Neuron (in vitro differentiated cells): ENCODE data around the gene ISOC2.

Experiments used
- H2AFZ ChIP-seq: one replicate; pipeline ENCODE4 v1.6.1; 2013; ENCODE audit warnings: low read depth, mild to moderate bottlenecking, inconsistent platforms, low read length, moderate library complexity
- H3K27me3 ChIP-seq: one replicate; pipeline ENCODE4 v1.6.1; 2013; ENCODE audit warnings: low read length; ENCODE audit not compliant: insufficient read depth
- H3K36me3 ChIP-seq: one replicate; pipeline ENCODE4 v1.6.1; 2013; ENCODE audit warnings: low read length; ENCODE audit not compliant: insufficient read depth
- H3K4me1 ChIP-seq: one replicate; pipeline ENCODE4 v1.6.1; 2013; ENCODE audit warnings: low read length; ENCODE audit not compliant: insufficient read depth
- H3K4me3 ChIP-seq: 2 replicates; pipeline ENCODE4 v1.5.1; 2013; ENCODE audit warnings: mild to moderate bottlenecking, low read length, moderate library complexity
- H3K9me3 ChIP-seq: one replicate; pipeline ENCODE4 v1.6.1; 2013; ENCODE audit warnings: low read length

ISOC2 gene

GRCh38 chr19:55494172-55494761, 32.8 kb upstream of the ISOC2 start:
- Histone ChIP-seq H2AFZ (no peak overlapping the region), H3K4me1 (peaks cover 12% of the 10 kb centered on the region), H3K27me3 (no peaks in the 10 kb centered on the region), H3K36me3 (no peaks in the 10 kb centered on the region), H3K9me3 (no peaks in the 10 kb centered on the region), H3K4me3 (no peak overlapping the region)

- Histone ChIP-seq H3K9me3 (no peaks in the 10 kb centered on the region), H3K4me1 (peaks cover 18% of the 10 kb centered on the region), H3K27me3 (no peaks in the 10 kb centered on the region), H2AFZ (no peak overlapping the region), H3K36me3 (no peaks in the 10 kb centered on the region), H3K4me3 (no peak overlapping the region)
Observed at GRCh38 chr19:55493645-55494171, 32.3 kb upstream of the ISOC2 start.

GRCh38 chr19:55493052-55493644, 31.7 kb upstream of the ISOC2 start:
- peaks cover 22% of the 10 kb centered on the region for H3K4me1 ChIP-seq
- no peaks in the 10 kb centered on the region for H3K36me3 ChIP-seq
- no peaks in the 10 kb centered on the region for H3K9me3 ChIP-seq
- no peaks in the 10 kb centered on the region for H3K27me3 ChIP-seq
- no peak overlapping the region for H3K4me3 ChIP-seq
- no peak overlapping the region for H2AFZ ChIP-seq

- H3K9me3 ChIP-seq = no peaks in the 10 kb centered on the region
- no peak overlapping the region for H3K4me3 ChIP-seq
- H3K27me3 ChIP-seq = no peaks in the 10 kb centered on the region
- peaks cover 29% of the 10 kb centered on the region for H3K4me1 ChIP-seq
- H3K36me3 ChIP-seq = no peaks in the 10 kb centered on the region
- H2AFZ ChIP-seq = no peak overlapping the region
Observed at GRCh38 chr19:55492362-55492944, 31.0 kb upstream of the ISOC2 start.

- Histone ChIP-seq H3K9me3 (no peaks in the 10 kb centered on the region), H3K27me3 (no peaks in the 10 kb centered on the region), H3K4me1 (peaks cover 36% of the 10 kb centered on the region), H3K36me3 (no peaks in the 10 kb centered on the region), H2AFZ (no peak overlapping the region), H3K4me3 (no peak overlapping the region)
Observed at GRCh38 chr19:55491546-55492360, 30.3 kb upstream of the ISOC2 start.

GRCh38 chr19:55490478-55491432, 29.3 kb upstream of the ISOC2 start:
- Histone ChIP-seq H3K4me1 (peaks cover 46% of the 10 kb centered on the region), H3K27me3 (no peaks in the 10 kb centered on the region), H2AFZ (no peak overlapping the region), H3K9me3 (no peaks in the 10 kb centered on the region), H3K4me3 (no peak overlapping the region), H3K36me3 (no peaks in the 10 kb centered on the region)

- no peaks in the 10 kb centered on the region for H3K27me3 ChIP-seq
- H3K4me1 ChIP-seq = peaks cover 50% of the 10 kb centered on the region
- no peaks in the 10 kb centered on the region for H3K9me3 ChIP-seq
- no peak overlapping the region for H3K4me3 ChIP-seq
- no peak overlapping the region for H2AFZ ChIP-seq
- H3K36me3 ChIP-seq = no peaks in the 10 kb centered on the region
Observed at GRCh38 chr19:55489711-55490477, 28.5 kb upstream of the ISOC2 start.

- H3K4me1 ChIP-seq = peaks cover 54% of the 10 kb centered on the region
- no peaks in the 10 kb centered on the region for H3K36me3 ChIP-seq
- no peak overlapping the region for H2AFZ ChIP-seq
- no peaks in the 10 kb centered on the region for H3K27me3 ChIP-seq
- no peak overlapping the region for H3K4me3 ChIP-seq
- H3K9me3 ChIP-seq = no peaks in the 10 kb centered on the region
Observed at GRCh38 chr19:55488986-55489710, 27.7 kb upstream of the ISOC2 start.

GRCh38 chr19:55487924-55488687, 26.7 kb upstream of the ISOC2 start, which contains the start of gene SSC5D:
Gene SSC5D (plus strand): TSS chr19:55488436. CDS start chr19:55488590, 154 bp downstream.
- Histone ChIP-seq H3K9me3 (no peaks in the 10 kb centered on the region), H3K36me3 (no peaks in the 10 kb centered on the region), H3K4me3 (peak within 1 kb of the TSS; percentile 17), H2AFZ (no peak within 1 kb of the TSS), H3K4me1 (peaks cover 60% of the 10 kb centered on the region), H3K27me3 (no peaks in the 10 kb centered on the region)

- H3K9me3 ChIP-seq = no peaks in the 10 kb centered on the region
- H3K4me3 ChIP-seq = peak overlapping the region; percentile 1
- H3K36me3 ChIP-seq = peaks cover 3% of the 10 kb centered on the region
- peaks cover 60% of the 10 kb centered on the region for H3K4me1 ChIP-seq
- no peak overlapping the region for H2AFZ ChIP-seq
- no peaks in the 10 kb centered on the region for H3K27me3 ChIP-seq
Observed at GRCh38 chr19:55486971-55487923, 25.8 kb upstream of the ISOC2 start.
